Measurements from ENCODE around the gene PIPOX.

The PIPOX gene

GRCh38 chr17:29048440-29049368, 5.8 kb downstream of the PIPOX start:
- H3K4me1 ChIP-seq (ENCODE audit: low read length): peaks cover 13% of the 10 kb centered on the region
- no peak for TF ChIP-seq CTCF (IDR thresholded peaks at IDR 0.05; ENCODE audit: low read depth, low read length)
- no peak for TF ChIP-seq EZH2phosphoT487 (IDR thresholded peaks at IDR 0.05; ENCODE audit: low read depth)
- H3K4me3 ChIP-seq (ENCODE audit: low read length): no peak overlapping the region
- H3K9ac ChIP-seq (ENCODE audit: low read length): no peak overlapping the region
- H3K36me3 ChIP-seq (replicated peaks; ENCODE audit: low read depth, low read length): no peaks in the 10 kb centered on the region
- no peaks in the 10 kb centered on the region for H4K20me1 ChIP-seq (ENCODE audit: insufficient read depth, low read length)
- H3K79me2 ChIP-seq (ENCODE audit: low read length): no peaks in the 10 kb centered on the region
- no peak overlapping the region for H2AFZ ChIP-seq (ENCODE audit: low read depth, low read length)
- H3K27ac ChIP-seq (ENCODE audit: low read length): no peak overlapping the region
- no peak overlapping the region for H3K4me2 ChIP-seq (ENCODE audit: low read length)
- no peaks in the 10 kb centered on the region for H3K9me3 ChIP-seq (ENCODE audit: insufficient read depth, low read length)
- peaks cover 10% of the 10 kb centered on the region; the same call in 1 of the 2 replicates for H3K27me3 ChIP-seq (ENCODE audit: low read depth, low read length)

GRCh38 chr17:29049541-29050145, 6.7 kb downstream of the PIPOX start:
- H3K36me3 ChIP-seq (replicated peaks; ENCODE audit: low read depth, low read length): no peaks in the 10 kb centered on the region
- no peaks in the 10 kb centered on the region for H3K9me3 ChIP-seq (ENCODE audit: insufficient read depth, low read length)
- TF ChIP-seq EZH2phosphoT487 (IDR thresholded peaks at IDR 0.05; ENCODE audit: low read depth) (no peak), CTCF (IDR thresholded peaks at IDR 0.05; ENCODE audit: low read depth, low read length) (no peak)
- no peak overlapping the region for H2AFZ ChIP-seq (ENCODE audit: low read depth, low read length)
- H3K27ac ChIP-seq (ENCODE audit: low read length): no peak overlapping the region
- H3K79me2 ChIP-seq (ENCODE audit: low read length): no peaks in the 10 kb centered on the region
- no peaks in the 10 kb centered on the region for H4K20me1 ChIP-seq (ENCODE audit: insufficient read depth, low read length)
- peaks cover 8% of the 10 kb centered on the region; the same call in 1 of the 2 replicates for H3K4me1 ChIP-seq (ENCODE audit: low read length)
- no peak overlapping the region for H3K4me2 ChIP-seq (ENCODE audit: low read length)
- H3K27me3 ChIP-seq (ENCODE audit: low read depth, low read length): peaks cover 10% of the 10 kb centered on the region; the same call in 1 of the 2 replicates
- no peak overlapping the region for H3K4me3 ChIP-seq (ENCODE audit: low read length)
- no peak overlapping the region for H3K9ac ChIP-seq (ENCODE audit: low read length)

- Histone ChIP-seq H4K20me1 (ENCODE audit: insufficient read depth, low read length) (no peaks in the 10 kb centered on the region), H3K79me2 (ENCODE audit: low read length) (no peaks in the 10 kb centered on the region), H3K36me3 (replicated peaks; ENCODE audit: low read depth, low read length) (no peaks in the 10 kb centered on the region), H3K4me1 (ENCODE audit: low read length) (peaks cover 8% of the 10 kb centered on the region; the same call in 1 of the 2 replicates), H3K4me3 (ENCODE audit: low read length) (no peak overlapping the region), H3K4me2 (ENCODE audit: low read length) (no peak overlapping the region), H2AFZ (ENCODE audit: low read depth, low read length) (no peak overlapping the region), H3K27me3 (ENCODE audit: low read depth, low read length) (peaks cover 10% of the 10 kb centered on the region; the same call in 1 of the 2 replicates), H3K9me3 (ENCODE audit: insufficient read depth, low read length) (no peaks in the 10 kb centered on the region), H3K9ac (ENCODE audit: low read length) (no peak overlapping the region), H3K27ac (ENCODE audit: low read length) (no peak overlapping the region)
- no peak for TF ChIP-seq EZH2phosphoT487 (IDR thresholded peaks at IDR 0.05; ENCODE audit: low read depth)
- TF ChIP-seq CTCF (IDR thresholded peaks at IDR 0.05; ENCODE audit: low read depth, low read length): no peak
These were observed 7.2 kb downstream of the PIPOX start for GRCh38 chr17:29050176-29050575.

- Histone ChIP-seq H3K36me3 (replicated peaks; ENCODE audit: low read depth, low read length) (no peaks in the 10 kb centered on the region), H2AFZ (ENCODE audit: low read depth, low read length) (no peak overlapping the region), H3K4me2 (ENCODE audit: low read length) (no peak overlapping the region), H3K27me3 (ENCODE audit: low read depth, low read length) (peaks cover 10% of the 10 kb centered on the region; the same call in 1 of the 2 replicates), H4K20me1 (ENCODE audit: insufficient read depth, low read length) (no peaks in the 10 kb centered on the region), H3K4me1 (ENCODE audit: low read length) (peaks cover 8% of the 10 kb centered on the region; the same call in 1 of the 2 replicates), H3K9me3 (ENCODE audit: insufficient read depth, low read length) (no peaks in the 10 kb centered on the region), H3K4me3 (ENCODE audit: low read length) (no peak overlapping the region), H3K79me2 (ENCODE audit: low read length) (no peaks in the 10 kb centered on the region), H3K9ac (ENCODE audit: low read length) (no peak overlapping the region), H3K27ac (ENCODE audit: low read length) (no peak overlapping the region)
- TF ChIP-seq CTCF (IDR thresholded peaks at IDR 0.05; ENCODE audit: low read depth, low read length) (no peak), EZH2phosphoT487 (IDR thresholded peaks at IDR 0.05; ENCODE audit: low read depth) (no peak)
These were observed 8.3 kb downstream of the PIPOX start for GRCh38 chr17:29051194-29051593.
